GM12892 (cell line): ENCODE data around the gene CACNA1F.

Experiments
- DNase-seq: peaks from one replicate; pipeline ENCODE4 v3.0.0; 2011; ENCODE audit not compliant: insufficient read length
- FAIRE-seq: peaks from 2 replicates; lab custom pipeline; 2011; peaks lifted over from hg19 to GRCh38; lab: Jason Lieb, UNC
- POLR2A ChIP-seq: IDR thresholded peaks from 2 replicates; pipeline ENCODE4 v1.6.1; 2011; ENCODE audit warnings: low read depth, low read length, control low read depth
- POLR2AphosphoS5 ChIP-seq: IDR thresholded peaks from 2 replicates; pipeline ENCODE4 v1.6.1; 2011; ENCODE audit warnings: low read depth, low read length, control low read depth
- TAF1 ChIP-seq: IDR thresholded peaks from 2 replicates; pipeline ENCODE4 v1.6.1; 2011; ENCODE audit warnings: low read depth, mild to moderate bottlenecking, control low read depth, low read length, borderline replicate concordance

The CACNA1F gene

DNA sequence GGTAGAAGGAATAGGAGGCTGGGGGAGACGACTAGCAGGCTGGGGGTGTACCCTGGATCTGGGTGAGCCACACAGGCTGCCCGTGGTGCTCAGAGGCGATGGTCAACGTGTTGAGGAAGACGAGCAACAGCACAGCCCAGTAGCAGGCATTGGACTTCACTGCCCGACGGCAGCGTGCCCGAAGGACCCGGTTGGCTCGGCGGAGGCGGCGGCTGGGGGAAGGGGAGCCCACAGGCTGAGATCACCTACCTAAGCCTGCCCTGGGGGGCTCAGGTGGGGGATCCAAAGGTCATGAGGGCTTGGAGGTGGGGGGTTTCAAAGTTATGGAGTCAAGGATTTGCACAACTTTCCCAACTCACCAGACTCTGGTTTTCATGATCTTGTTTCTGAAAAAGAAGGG, 7.3 kb downstream of the CACNA1F start:
- FAIRE-seq (no peak), DNase-seq (no peak)
- TF ChIP-seq POLR2A (no peak), POLR2AphosphoS5 (no peak), TAF1 (no peak)

DNA sequence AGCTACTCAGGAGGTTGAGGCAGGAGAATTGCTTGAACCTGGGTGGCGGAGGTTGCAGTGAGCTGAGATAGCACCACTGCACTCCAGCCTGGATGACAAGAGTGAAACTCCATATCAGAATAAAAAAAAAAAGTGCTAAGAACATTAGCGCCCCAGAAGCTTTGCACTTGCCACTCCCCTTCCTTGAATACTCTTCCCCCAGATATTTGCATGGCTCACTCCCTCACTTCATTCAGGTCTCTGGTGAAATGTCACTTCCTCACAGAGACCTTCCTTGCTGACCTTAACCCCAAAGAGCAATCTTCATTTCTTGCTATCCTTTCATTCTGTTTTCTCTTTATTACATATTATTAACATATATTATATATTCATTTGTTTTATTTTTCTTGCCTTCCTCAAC, 11.3 kb downstream of the CACNA1F start:
- FAIRE-seq (no peak), DNase-seq (no peak)
- TF ChIP-seq POLR2AphosphoS5: no peak
- no peak for TF ChIP-seq TAF1
- no peak for TF ChIP-seq POLR2A

DNA sequence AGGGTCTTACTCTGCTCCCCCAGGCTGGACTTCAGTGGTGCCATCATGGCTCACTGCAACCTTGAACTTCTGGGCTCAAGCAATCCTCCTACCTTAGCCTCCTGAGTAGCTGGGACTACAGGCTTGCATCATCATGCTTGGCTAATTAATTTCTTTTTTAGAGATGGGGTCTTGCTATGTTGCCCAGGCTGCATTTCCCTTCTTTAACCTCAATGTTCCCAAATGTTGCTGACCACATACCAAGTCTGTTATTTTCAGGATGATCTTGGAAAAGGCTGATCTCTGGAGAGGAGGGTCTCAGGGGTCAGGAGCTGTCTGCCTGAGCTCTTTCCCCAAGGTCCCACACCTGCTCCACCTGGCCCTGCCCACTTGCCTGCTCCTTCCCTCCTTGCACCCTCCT, 13.0 kb downstream of the CACNA1F start:
- no peak for FAIRE-seq
- no peak for TF ChIP-seq POLR2A
- no peak for TF ChIP-seq TAF1
- TF ChIP-seq POLR2AphosphoS5: no peak

DNA sequence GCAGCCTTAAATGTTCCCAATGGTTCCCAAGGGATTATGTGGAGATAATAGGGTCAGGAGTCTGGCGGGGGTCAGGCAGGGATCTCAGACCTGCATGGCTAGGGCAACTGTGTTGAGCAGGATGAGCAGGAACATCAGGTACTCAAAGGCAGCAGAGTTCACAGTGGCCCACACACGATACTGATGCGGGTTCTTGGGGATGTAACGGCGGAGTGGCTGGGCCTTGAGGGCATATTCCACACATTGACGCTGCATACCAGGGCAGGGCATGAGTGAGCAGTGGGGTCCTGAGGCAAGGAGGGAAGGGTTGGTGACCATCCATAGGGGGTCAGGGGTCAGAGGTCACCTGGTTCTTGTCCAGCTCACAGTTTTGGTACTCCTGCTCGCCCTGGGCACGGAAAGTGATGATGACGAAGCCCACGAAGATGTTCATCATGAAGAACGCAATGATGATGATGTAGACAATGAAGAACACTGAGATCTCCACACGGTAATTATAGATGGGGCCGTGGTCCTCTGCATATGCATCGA, 18.1 kb downstream of the CACNA1F start:
- no peak for FAIRE-seq
- TF ChIP-seq POLR2A (no peak), TAF1 (no peak), POLR2AphosphoS5 (no peak)
- DNase-seq: no peak

More for the DNA sequence above, 13.0 kb downstream of the CACNA1F start:
- no peak for DNase-seq

DNA sequence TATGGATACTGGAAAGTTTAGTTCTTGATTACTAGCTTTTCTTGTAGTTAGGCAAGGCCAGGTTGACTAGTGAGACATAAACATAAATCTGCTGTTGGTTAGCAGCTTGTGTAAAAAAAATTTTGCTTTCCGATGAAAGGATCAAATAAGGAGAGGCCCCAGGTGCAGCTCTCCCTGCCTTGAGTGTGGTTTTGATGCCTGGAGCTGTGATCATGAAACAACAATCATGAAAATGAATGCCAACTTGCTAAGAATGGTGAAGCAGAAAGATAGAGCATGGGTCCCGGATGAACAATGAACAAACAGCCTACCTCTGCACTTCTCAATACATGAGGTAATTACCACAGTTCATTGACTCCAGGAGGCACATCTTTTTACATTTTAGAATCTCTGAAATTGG, 18.7 kb downstream of the CACNA1F start:
- no peak for FAIRE-seq
- TF ChIP-seq TAF1 (no peak), POLR2AphosphoS5 (no peak), POLR2A (no peak)

DNA sequence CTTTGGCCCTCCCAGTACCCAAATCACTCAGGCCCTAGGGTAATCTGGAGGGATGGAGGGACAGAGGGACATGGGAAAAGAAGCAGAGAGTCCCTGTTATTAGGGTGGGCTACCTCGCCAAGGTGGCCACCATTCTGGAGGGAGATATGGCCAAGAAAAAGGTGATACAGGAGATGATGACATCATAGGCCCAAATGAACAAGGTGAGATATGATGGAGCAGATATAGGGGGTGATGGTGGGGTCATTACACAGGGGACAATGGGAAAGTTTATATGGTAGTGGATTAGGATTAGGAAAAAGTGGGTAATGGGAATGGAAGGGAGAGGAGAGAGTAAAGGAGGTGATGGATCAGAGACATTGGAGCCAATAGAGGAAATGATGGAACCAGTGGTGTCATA, 20.3 kb downstream of the CACNA1F start:
- no peak for FAIRE-seq
- no peak for DNase-seq
- TF ChIP-seq POLR2AphosphoS5: no peak
- TF ChIP-seq TAF1: no peak

More for the DNA sequence above, 18.7 kb downstream of the CACNA1F start:
- DNase-seq: no peak

DNA sequence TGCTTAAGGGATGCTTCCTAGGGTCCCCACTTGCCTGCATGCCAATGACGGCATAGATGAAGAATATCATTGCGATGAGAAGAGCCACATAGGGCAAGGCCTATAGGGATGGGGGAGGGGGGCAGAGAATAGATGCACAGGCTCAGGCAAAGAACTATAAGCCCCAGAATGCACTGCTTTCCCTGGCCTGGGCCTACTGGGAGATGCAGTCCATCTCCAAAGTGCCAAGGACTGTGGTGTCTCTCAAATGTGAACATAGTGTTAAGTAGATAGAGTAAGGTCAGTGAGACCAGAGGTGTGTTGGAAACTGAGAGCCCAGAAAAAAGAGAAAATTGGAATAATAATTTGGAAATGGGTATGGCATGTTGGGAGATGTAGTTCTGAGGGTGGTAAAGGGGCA, 20.9 kb downstream of the CACNA1F start:
- no peak for FAIRE-seq
- no peak for TF ChIP-seq POLR2A
- TF ChIP-seq POLR2AphosphoS5: no peak
- no peak for TF ChIP-seq TAF1
- no peak for DNase-seq

DNA sequence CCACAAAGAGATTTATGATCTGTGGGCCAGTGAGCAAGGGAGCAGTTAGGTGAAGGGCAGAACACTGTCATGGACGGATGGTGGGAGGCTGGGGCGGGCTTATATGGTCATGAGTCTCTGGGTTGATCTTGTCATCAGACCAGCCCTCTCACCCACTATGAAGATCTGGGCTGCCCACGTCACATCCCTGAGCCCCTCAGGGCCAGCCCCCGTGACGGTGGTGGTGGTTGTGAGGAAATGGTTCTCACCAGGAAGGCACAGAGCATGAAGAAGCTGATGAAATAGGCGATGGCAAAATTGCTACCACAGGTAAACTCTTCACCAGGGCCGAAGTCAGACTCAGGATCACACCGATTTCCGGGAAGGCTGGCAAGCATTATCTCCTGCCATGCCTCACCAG, 22.1 kb downstream of the CACNA1F start:
- no peak for FAIRE-seq
- DNase-seq: no peak
- TF ChIP-seq POLR2A: no peak
- TF ChIP-seq POLR2AphosphoS5: no peak
- no peak for TF ChIP-seq TAF1

DNA sequence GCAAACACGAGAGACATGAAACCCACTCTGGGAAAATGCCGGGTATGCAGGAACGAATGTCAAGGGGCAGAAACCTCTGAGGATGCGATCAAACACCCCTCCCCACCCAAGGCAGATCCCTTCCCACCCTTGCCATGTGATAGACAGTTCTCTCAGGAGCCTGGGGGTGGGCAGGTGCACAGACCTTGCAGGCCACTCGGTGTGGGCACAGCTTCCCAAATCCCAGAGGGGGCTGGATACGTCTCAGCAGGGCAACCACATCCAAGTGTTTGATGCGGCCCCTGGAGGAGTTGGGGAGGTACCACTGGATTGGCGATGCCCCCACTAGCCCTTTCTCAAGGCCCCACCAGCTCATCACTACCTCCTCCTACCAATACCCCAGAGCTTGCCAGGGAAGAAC, 22.7 kb downstream of the CACNA1F start:
- DNase-seq (no peak), FAIRE-seq (no peak)
- no peak for TF ChIP-seq TAF1
- no peak for TF ChIP-seq POLR2A
- no peak for TF ChIP-seq POLR2AphosphoS5

DNA sequence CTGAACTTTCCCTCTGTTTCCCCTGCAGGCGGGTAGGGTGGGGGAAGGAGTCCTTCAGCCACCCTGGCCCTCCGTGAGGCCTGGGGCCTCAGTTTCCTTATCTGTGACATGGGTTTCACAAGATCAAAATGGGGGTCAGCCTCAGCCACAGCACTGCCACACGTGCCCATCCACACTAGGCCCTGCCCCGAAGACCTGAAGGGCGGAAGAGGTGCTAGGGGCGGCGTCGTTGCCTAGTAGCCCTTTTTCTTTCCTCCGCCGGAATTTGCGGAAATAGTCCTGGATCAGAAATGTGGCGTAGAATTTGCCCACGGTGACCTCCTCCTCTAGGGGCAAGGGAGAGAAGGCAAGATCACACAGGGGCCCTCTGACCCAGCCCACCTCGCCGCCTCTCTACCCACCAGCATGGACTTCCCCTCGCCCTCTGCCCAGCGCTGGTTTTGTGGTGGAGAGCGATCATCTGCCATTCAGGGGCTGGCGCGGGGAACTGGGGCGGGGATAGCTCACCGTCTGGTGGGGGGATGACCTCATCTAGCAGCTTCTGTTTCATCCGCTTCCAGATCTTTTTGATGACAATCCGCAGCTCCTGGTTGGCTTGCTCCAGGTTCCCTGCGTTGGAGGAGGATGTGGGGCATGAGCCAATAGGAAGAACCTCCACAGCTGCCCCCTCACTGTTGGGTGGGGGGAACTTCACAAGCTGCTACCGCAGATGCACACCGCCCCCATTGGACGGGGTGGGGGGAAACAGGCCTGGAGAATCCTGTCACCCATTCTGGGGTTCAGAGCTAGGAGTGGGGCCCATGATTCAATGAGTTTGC, 23.5 kb downstream of the CACNA1F start:
- TF ChIP-seq POLR2A (no peak), TAF1 (no peak), POLR2AphosphoS5 (no peak)
- no peak for FAIRE-seq
- no peak for DNase-seq

DNA sequence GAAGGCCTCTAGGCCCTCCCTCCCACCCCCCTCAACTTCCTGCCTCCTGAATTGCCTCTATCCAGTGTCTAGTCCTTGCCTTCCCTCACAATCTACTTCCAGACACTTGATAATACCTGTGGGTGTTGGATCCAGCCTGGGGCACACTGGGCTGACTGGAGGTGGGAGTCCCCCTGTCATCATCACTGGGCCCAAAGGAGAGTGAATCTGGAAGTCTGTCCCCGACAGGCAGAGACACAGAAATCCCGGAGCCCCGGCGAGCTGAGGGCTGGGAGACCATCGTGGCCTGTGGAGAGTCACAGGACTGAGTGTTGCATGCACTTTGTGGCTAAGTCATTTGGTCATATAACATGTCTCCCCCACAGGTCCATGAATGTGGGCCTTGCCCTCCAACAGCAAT, 24.7 kb downstream of the CACNA1F start:
- TF ChIP-seq POLR2A (no peak), TAF1 (no peak)
- no peak for FAIRE-seq
- DNase-seq: no peak

DNA sequence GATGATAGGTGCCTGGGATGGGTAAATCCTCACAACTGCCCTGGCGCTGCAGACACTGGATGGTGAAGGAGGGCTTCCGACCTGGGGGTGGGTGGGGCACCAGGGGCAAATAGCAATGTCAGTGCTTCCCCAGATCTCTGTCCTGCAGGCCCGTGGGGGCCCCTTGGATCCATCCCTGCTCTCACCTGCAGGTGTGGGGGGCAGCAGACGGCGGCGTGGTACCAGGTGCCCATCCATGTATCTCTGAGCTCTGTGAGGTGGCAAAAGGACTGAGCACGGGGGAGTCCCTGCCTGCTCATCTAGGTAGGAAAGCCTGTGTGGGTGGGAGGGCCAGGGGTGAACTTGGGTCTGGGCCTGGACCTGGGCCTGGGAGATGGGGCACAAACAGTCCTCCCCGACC, 26.6 kb downstream of the CACNA1F start:
- DNase-seq: no peak
- no peak for TF ChIP-seq POLR2AphosphoS5
- TF ChIP-seq POLR2A: no peak
- no peak for TF ChIP-seq TAF1
- no peak for FAIRE-seq
